ENCODE measurements around the gene PRRX1. TPM values are rescaled to one million over a fixed set of nuclear protein-coding genes. Genes with fewer than 3 reads are reported as not detected.
A peak's percentile ranks its signal among the peaks of the same experiment; 100 is the strongest.

Gene PRRX1
- total RNA-seq, 1 donor from 2014 or later: 0.64 TPM

- peak in 1 of 2 donors; percentile 9 for DNase-seq (ENCODE audit: low read depth in 2 of 2)
Measured at GRCh38 chr1:170765712-170766330, 101.9 kb downstream of the PRRX1 start.

GRCh38 chr1:170768929-170769328 is 105.0 kb downstream of the PRRX1 start:
- no peak for DNase-seq (ENCODE audit: low read depth in 2 of 2)

- DNase-seq (ENCODE audit: low read depth in 2 of 2): no peak
Measured at GRCh38 chr1:170769691-170770090, 105.8 kb downstream of the PRRX1 start.

- no peak for DNase-seq (ENCODE audit: low read depth in 2 of 2)
Measured at GRCh38 chr1:170770254-170770653, 106.3 kb downstream of the PRRX1 start.

GRCh38 chr1:170776252-170776651 is 112.3 kb downstream of the PRRX1 start:
- no peak for DNase-seq (ENCODE audit: low read depth in 2 of 2)

- DNase-seq (ENCODE audit: low read depth in 2 of 2): no peak
Measured at GRCh38 chr1:170776777-170777176, 112.8 kb downstream of the PRRX1 start.

Other genes with a start within 250 kb of the PRRX1 start
- gene GORAB, start 132.0 kb upstream of the PRRX1 start, total RNA-seq: 6.2 and 9.1 TPM in 2 replicates

Data from dermis microvascular lymphatic vessel endothelial cell (primary cell).